Measurements from ENCODE around the gene RGL3. TPM values are rescaled to one million over a fixed set of nuclear protein-coding genes. Genes with fewer than 3 reads are reported as not detected.

RGL3 gene
- total and polyA plus RNA-seq, 10 of the 15 experiments (the other 5 are each of a cell fraction or from before 2014, with no cell fraction given): not detected

DNA sequence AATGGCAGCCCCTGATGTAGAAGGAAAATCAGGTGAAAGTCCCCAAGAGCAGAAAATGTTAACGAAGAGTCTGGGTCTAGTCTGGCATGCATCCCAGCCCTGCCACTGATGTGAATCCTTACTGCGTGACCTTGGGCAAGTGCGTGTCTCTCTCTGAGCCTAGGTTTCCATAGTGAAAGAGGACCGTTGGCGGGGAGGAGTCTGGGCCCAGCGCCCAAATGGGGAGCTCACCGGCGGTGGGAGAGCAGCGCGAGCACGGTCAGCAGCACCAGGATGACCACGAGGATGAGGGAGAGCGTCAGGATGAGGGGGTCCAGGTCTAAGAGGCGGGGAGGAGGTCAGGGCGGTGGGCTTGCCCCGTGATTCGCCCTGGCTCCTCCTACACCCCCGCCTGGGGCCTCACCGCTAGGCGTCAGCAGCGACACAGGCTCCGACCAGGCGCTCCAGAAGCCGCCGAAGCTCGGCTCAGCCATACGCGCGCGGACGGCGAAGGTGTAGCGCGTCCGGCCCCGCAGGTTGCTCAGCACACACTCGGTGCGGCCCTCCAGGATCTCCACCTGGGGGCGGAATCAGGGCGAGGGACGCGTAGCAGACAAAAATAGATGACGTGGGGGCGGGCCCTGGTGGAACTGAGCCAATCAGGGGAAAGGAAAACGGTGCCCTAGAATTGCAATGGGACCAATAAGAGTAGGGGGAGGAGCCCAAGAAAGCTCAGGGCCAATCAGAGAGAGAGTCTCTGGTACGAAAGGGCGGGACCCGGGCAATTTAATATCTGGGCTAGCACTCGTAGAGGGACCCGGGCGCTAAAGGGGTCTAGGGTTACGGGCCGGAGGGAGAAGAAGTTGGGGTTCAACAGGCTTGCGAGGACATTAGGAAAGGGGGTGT is 38.2 kb downstream of the RGL3 start (continued):
- TF ChIP-seq, protein P1, sequence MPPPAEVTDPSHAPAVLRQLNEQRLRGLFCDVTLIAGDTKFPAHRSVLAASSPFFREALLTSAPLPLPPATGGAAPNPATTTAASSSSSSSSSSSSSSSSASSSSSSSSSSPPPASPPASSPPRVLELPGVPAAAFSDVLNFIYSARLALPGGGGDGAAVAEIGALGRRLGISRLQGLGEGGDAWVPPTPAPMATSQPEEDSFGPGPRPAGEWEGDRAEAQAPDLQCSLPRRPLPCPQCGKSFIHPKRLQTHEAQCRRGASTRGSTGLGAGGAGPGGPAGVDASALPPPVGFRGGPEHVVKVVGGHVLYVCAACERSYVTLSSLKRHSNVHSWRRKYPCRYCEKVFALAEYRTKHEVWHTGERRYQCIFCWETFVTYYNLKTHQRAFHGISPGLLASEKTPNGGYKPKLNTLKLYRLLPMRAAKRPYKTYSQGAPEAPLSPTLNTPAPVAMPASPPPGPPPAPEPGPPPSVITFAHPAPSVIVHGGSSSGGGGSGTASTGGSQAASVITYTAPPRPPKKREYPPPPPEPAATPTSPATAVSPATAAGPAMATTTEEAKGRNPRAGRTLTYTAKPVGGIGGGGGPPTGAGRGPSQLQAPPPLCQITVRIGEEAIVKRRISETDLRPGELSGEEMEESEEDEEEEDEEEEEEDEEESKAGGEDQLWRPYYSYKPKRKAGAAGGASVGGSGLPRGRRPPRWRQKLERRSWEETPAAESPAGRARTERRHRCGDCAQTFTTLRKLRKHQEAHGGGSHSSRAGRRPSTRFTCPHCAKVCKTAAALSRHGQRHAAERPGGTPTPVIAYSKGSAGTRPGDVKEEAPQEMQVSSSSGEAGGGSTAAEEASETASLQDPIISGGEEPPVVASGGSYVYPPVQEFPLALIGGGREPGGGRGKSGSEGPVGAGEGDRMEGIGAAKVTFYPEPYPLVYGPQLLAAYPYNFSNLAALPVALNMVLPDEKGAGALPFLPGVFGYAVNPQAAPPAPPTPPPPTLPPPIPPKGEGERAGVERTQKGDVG (CRISPR knock-in tag; IDR thresholded peaks at IDR 0.05): no peak
- TF ChIP-seq GABPA (IDR thresholded peaks at IDR 0.05; ENCODE audit: low read depth): no peak
- peak; percentile 91 for TF ChIP-seq MEF2A (IDR thresholded peaks at IDR 0.05; ENCODE audit: insufficient read depth, low read depth, low read length)
- no peak for TF ChIP-seq PRDM15 (CRISPR knock-in tag; IDR thresholded peaks at IDR 0.05)
- TF ChIP-seq DPF2 (IDR thresholded peaks at IDR 0.05): no peak
- TF ChIP-seq, protein P2, sequence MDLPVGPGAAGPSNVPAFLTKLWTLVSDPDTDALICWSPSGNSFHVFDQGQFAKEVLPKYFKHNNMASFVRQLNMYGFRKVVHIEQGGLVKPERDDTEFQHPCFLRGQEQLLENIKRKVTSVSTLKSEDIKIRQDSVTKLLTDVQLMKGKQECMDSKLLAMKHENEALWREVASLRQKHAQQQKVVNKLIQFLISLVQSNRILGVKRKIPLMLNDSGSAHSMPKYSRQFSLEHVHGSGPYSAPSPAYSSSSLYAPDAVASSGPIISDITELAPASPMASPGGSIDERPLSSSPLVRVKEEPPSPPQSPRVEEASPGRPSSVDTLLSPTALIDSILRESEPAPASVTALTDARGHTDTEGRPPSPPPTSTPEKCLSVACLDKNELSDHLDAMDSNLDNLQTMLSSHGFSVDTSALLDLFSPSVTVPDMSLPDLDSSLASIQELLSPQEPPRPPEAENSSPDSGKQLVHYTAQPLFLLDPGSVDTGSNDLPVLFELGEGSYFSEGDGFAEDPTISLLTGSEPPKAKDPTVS (IDR thresholded peaks at IDR 0.05; ENCODE audit: low read depth, low read length): no peak
- no peak for TF ChIP-seq SMAD1 (IDR thresholded peaks at IDR 0.05; ENCODE audit: low read depth, partially characterized antibody)
- TF ChIP-seq SP1 (IDR thresholded peaks at IDR 0.05; ENCODE audit: low read depth, low read length): peak; percentile 94
- TF ChIP-seq, protein P3, sequence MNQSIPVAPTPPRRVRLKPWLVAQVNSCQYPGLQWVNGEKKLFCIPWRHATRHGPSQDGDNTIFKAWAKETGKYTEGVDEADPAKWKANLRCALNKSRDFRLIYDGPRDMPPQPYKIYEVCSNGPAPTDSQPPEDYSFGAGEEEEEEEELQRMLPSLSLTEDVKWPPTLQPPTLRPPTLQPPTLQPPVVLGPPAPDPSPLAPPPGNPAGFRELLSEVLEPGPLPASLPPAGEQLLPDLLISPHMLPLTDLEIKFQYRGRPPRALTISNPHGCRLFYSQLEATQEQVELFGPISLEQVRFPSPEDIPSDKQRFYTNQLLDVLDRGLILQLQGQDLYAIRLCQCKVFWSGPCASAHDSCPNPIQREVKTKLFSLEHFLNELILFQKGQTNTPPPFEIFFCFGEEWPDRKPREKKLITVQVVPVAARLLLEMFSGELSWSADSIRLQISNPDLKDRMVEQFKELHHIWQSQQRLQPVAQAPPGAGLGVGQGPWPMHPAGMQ (IDR thresholded peaks at IDR 0.05; ENCODE audit: borderline replicate concordance): no peak
- no peak for TF ChIP-seq FOXK2 (IDR thresholded peaks at IDR 0.05)
- TF ChIP-seq, protein P4, sequence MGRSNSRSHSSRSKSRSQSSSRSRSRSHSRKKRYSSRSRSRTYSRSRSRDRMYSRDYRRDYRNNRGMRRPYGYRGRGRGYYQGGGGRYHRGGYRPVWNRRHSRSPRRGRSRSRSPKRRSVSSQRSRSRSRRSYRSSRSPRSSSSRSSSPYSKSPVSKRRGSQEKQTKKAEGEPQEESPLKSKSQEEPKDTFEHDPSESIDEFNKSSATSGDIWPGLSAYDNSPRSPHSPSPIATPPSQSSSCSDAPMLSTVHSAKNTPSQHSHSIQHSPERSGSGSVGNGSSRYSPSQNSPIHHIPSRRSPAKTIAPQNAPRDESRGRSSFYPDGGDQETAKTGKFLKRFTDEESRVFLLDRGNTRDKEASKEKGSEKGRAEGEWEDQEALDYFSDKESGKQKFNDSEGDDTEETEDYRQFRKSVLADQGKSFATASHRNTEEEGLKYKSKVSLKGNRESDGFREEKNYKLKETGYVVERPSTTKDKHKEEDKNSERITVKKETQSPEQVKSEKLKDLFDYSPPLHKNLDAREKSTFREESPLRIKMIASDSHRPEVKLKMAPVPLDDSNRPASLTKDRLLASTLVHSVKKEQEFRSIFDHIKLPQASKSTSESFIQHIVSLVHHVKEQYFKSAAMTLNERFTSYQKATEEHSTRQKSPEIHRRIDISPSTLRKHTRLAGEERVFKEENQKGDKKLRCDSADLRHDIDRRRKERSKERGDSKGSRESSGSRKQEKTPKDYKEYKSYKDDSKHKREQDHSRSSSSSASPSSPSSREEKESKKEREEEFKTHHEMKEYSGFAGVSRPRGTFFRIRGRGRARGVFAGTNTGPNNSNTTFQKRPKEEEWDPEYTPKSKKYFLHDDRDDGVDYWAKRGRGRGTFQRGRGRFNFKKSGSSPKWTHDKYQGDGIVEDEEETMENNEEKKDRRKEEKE (IDR thresholded peaks at IDR 0.05): no peak

Data from GM12878 (cell line).